Melanocyte of skin (primary cell): ENCODE data around the gene DNAAF2. TPM values are rescaled to one million over a fixed set of nuclear protein-coding genes. Genes with fewer than 3 reads are reported as not detected.

ENCODE experiments used
- small RNA-seq, 2 donors: library from RNA; depleted of rRNA; stranded (forward); fragments of <200 nt; gene quantifications; one replicate each; pipeline ENCODE3, GENCODE V24; 2012
- total RNA-seq, 2 donors: library from RNA; depleted of rRNA; stranded (reverse); fragments of >200 nt; gene quantifications; 2 replicates each; pipeline ENCODE4 v1.2.3, GENCODE V29; 2012

The DNAAF2 gene
- 10 to 100 TPM in 1 of 2 donors, 1 to 10 TPM in 1; 7.2 to 10.3 TPM for total RNA-seq

DNA sequence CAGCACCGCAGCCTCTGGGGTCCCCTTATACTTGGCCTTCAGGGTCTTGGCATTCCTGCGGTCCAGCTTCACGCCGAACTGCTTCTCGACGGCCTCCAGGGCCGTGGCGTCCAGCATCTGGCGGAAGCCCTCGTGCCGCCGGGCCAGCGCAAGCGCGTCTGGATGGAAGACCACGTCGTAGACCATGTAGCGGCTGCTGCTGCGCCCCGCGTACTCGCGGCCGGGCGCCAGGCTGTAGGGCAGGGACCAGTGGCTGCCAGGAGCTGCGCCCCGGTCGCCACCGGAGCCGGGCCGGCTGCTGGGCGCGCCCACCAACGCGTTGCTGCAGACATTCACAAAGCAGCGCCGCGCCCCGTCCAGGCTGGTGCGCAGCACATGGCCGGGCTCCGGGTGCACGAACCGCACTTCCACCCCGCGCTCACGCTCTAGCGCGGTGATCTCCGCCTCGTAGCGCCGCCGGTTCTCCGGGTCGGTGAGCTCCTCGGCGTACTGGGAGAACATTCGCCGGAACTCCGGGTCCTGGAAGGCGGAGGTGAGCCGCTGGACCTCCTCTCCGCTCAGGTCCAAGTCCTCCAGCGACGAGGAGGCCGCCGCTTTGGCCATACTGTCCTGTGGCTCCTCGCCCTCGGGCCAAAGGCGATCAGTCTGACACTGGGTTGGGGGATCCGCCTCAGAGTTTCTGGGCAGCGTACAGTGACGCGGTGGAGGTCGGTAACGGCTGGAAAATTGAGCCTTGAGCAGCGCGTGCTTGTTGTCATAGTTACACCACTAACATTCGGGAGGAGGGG lies at the start of gene DNAAF2:
TSS of gene DNAAF2 (minus strand) at position 698 of the 788 bp plus-strand sequence. CDS start at position 603, 95 bp downstream.

DNA sequence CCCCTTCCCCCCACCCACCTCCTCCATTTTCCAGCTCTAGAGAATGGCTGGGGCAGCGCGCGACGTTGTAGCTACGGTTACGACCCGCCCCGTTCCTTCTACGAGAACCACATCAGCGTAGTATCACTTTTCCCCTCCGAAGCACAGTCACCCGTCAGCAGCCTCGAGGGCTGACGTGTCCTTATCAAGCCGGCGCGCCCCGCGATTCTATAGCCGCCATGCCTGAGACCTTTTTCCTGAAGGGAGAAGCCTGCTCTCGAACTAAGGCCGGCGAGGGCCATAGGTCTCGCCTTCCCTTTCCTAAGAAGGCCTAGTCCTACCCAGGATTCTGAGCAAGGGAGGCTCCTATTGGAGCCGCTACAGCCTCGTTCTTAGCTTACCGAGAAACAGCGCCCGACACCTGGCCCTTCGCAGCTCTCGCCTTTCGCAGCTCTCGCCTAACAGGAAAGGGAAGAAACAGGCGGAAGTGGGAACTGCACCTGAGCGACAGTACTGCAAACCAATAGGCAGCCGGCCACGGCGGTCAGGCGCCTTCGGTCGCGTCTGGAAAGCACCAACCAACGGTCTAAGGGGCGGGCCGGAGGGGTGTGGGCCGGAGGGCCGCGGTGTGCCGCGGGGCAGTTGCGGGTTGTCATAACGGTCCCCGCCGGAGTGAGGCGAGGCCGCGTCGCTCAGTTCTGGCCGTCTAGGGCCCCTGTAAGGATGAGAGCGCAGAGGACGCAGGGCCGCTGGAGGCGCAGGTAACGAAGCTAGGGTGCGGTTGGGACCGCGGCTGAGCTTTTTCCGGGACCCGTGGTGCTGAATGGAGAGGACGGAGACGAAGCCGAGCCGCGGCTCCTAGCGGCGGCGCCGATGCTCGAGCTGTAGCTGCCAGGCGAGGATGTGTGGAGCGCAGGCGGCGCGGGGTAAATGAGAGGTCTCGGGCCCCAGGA lies 14.6 kb downstream of the DNAAF2 start, which contains the start of the genes MGAT2 and RPL36AL:
TSS of gene MGAT2 (plus strand) at position 618 of the 932 bp plus-strand sequence. CDS start 470 bp downstream, outside the sequence.
TSS of gene RPL36AL (minus strand) at position 445 of the 932 bp plus-strand sequence. CDS start 1,522 bp downstream, outside the sequence.

GRCh38 chr14:49598485-49599300 lies 36.4 kb downstream of the DNAAF2 start, which contains the start of gene LRR1:
LRR1 (plus strand) TSS chr14:49598940; CDS start chr14:49599021, 81 bp downstream.

DNA sequence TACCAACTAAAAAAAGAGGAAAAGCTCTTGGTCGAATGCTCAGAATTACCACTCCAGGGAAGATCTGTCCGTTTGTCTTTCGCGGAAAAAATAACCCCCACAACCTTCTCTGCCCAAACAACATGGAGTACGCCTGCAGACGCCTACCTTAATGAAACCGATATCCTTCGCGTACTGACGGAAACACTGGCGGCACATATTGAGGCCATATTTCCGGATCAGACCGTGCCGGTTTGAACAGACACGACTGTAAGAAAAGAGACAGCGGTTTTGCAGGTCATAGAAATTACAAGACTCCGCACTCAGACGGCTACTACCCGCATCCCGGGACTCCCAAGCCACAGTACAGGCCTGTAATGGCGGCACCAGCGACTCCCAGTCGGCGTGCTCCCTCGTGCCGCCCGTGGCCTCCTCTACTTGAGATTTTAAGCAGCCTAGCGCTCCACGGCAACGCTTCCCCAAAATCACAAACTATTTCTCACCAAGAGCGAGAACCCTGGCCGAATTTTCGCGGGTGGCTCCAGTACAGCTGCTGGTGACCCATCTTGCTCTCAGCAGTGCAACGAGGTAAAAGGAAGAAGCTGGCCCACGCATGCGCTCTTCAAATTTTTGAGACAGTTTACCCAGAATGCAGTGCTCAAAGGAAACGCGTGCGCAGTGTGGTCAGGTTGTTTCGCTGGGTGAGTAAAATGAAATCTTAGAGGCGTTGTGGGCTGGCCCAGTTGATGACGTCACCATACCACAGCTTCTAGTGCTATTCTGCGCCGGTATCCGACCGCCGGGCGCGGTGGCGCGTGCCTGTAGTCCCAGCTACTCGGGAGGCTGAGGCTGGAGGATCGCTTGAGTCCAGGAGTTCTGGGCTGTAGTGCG lies 49.0 kb downstream of the DNAAF2 start, which contains the start of gene RPS29:
TSS of gene RPS29 (minus strand) at position 578 of the 870 bp plus-strand sequence. CDS start at position 544, 34 bp downstream.

Small RNA genes within 50 kb of the gene (small RNA-seq; reads per million reads assigned to genes)
- gene AL139099.3: 0 reads per million in 2 donors
- 0 reads per million in 2 donors for gene AL139099.4
- gene RF00019: 0 reads per million in 2 donors
- 0 reads per million in 2 donors for gene RNU6ATAC30P

Other genes starting within 250 kb of the DNAAF2 start
- gene RPS29, start 48.9 kb downstream of the DNAAF2 start, total RNA-seq: 1,000 to 10,000 TPM; 2,035 to 2,363 TPM
- gene LRR1, start 36.3 kb downstream of the DNAAF2 start, total RNA-seq: 10 to 100 TPM; 21.0 to 42.0 TPM
- gene RPL36AL, start 14.6 kb downstream of the DNAAF2 start, total RNA-seq: 100 to 1,000 TPM; 156 to 240 TPM
- 10 to 100 TPM; 45.4 to 46.0 TPM for gene MGAT2, start 14.4 kb downstream of the DNAAF2 start, total RNA-seq
- 10 to 100 TPM in 1 of 2 donors, 1 to 10 TPM in 1; 9.3 to 28.6 TPM for gene POLE2, start 53.0 kb upstream of the DNAAF2 start, total RNA-seq
- 1 to 10 TPM; 3.0 to 3.4 TPM for gene KLHDC1, start 57.9 kb upstream of the DNAAF2 start, total RNA-seq
- gene KLHDC2, start 132.9 kb upstream of the DNAAF2 start, total RNA-seq: 10 to 100 TPM; 37.3 to 41.6 TPM
- gene NEMF, start 217.5 kb upstream of the DNAAF2 start, total RNA-seq: 10 to 100 TPM; 54.7 to 55.9 TPM